NK-92 (cell line): ENCODE data around the gene TM2D1.
A peak's percentile ranks its signal among the peaks of the same experiment; 100 is the strongest.
"Not testable (repeated sequence)": the region's sequence is repeated elsewhere in the genome, so short reads cannot be mapped to it uniquely, and the experiment has no call there.

Experiments
- DNase-seq: peaks from one replicate; lab custom pipeline; 2025; ENCODE audit not compliant: unreplicated experiment; lab: John Stamatoyannopoulos, UW

Gene TM2D1

GRCh38 chr1:61724813-61725694, at the start of gene TM2D1:
Gene TM2D1 (minus strand): TSS chr1:61725141. CDS start chr1:61725120, 21 bp downstream.
- DNase-seq: peak; percentile 30

- DNase-seq: no peak
These were observed 45.2 kb upstream of the TM2D1 start for GRCh38 chr1:61770131-61770530.

DNA sequence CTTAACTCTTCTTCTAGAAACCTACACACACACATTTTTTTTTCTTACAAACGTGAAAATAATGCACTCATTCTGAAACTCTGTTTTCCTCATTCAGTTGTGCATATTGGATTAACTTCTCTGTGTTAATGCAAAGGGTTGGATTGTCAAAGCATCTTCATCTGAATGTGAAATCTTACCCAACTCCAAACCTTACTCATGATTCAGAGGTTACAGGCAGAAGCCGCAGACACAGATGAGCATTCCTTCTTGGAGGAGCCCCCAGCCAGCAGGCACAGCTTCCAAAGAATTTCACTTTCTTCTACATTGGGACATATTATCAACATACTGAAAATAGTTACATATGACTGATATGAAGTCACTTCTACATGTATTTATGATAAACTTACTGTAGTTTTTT, 33.0 kb upstream of the TM2D1 start:
- DNase-seq: no peak

DNA sequence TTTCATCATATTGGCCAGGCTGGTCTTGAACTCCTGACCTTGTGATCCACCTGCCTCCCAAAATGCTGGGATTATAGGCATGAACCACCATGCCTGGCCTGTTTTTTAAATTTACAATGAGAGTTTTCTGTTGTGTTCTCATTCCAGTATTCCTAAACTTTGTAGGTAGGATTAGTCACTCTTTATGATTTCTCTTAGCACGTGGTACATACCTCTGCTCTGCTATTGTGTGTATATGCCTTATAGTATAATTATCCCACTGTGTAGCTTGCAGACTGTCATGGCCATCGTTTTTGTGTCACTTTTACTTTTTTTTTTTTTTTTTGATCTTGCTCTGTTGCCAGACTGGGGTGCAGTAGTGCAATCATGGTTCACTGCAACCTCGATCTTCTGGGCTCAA, 31.8 kb upstream of the TM2D1 start:
- no peak for DNase-seq

GRCh38 chr1:61754545-61754944, 29.6 kb upstream of the TM2D1 start:
- DNase-seq: no peak

- no peak for DNase-seq
These were observed 29.1 kb upstream of the TM2D1 start for GRCh38 chr1:61753998-61754508.

GRCh38 chr1:61752921-61753389, 28.0 kb upstream of the TM2D1 start:
- DNase-seq: no peak

GRCh38 chr1:61749574-61749973, 24.6 kb upstream of the TM2D1 start:
- DNase-seq: no peak

DNA sequence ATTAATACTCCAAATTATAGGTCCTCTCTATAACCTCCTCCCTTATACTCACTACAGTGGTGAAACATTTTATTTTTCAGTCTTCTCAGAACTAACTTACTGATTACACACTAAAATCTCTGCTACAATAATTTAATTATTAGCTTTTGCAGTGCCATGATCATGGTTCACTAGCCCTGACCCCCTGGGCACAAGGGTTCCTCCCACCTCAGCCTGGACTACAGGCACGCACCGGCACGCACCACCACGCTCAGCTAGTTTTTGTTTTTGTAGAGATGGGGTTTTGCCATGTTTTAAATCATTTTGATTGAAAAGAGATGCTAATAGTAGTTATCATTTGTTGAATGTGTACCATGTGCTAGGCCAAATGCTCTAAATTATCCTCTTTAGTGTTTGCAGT, 23.6 kb upstream of the TM2D1 start:
- no peak for DNase-seq

GRCh38 chr1:61746813-61747212, 21.9 kb upstream of the TM2D1 start:
- DNase-seq: no peak

DNA sequence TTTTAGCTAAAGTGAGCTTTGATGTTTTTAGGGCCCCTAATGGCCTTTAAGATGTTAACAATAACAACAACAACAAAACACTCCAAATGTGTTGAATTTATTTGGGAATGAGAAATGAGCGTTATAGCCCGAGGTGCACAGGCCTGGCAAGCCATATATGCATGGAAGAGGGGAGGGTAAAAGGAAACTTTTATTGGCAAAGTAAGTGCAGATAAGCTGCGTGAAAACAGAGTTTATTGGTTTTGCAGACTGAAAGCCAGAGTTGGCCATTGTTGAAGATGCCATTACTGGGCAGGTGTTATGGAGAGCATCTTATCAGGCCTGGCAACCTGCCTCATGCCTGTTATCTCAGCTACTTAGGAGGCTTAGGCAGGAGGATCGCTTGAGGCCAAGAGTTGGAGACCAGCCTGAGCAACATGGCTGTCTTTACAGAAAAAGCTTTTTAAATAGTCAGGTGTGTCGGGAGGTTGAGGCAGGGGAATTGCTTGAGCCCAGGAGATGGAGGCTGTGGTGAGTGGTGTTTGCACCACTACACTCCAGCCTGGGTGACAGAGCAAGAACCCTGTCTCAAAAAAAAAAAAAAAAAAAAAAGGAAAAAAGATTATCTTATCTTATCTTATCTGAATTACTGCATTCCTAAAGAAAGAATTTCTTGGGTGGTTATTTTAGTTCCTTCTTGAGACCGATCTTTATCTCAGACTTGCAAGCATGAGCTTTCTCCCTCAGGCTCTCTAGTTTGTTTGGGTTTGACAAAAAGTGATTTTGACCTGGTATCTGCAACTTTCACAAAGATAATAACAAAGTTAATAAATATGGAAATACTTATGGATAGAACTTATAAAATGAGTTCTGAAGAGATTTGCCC, 19.0 kb upstream of the TM2D1 start:
- DNase-seq: no peak

- no peak for DNase-seq
These were observed 18.4 kb upstream of the TM2D1 start for GRCh38 chr1:61743431-61743705.

DNA sequence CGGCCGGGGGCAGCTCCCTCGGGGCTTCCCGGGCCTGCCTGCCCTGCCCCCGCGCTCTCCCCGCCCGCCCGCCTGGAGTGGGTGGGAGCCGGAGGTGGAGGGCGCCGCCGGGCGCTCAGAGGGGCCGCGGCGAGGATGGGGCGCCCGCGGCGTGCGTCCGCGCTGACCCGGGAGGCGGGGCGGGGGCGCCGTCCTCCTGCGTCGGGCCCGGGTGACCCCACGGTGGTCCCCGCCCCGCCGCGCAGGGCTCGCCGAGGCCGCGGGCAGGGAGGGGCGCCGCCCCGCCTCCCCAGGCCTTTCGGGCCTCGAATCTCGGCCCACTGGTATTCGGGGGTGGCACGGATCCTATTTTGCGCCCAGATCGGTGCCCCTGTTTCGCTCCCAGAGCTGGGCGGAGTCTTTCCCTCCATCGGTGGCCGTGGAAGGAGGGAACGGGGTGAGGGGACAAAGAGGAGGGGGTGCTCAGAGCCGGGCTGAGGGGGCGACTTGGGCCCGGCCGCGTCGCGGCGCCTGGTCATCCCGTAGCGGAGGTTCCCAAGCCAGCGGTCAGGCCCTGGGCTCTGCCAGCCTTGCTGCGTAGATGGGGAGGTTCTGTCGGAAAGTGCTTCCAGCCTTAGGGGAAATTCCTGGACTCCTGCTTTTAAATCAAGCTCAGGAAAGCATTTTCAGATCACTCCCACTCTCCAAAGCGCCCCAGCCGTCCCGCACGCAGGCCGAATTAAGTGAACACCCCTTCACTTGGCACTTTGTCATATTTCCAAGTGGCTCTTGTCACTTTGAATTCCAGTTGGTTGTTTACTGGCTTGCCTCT, 17.9 kb upstream of the TM2D1 start:
- DNase-seq: no peak

- DNase-seq: no peak
These were observed 17.0 kb upstream of the TM2D1 start, which contains the start of gene PATJ for GRCh38 chr1:61741711-61742619. Gene PATJ (plus strand): TSS chr1:61742480. CDS start chr1:61762893, 20,413 bp downstream.

GRCh38 chr1:61740751-61741700, 16.1 kb upstream of the TM2D1 start:
- DNase-seq: no peak

DNA sequence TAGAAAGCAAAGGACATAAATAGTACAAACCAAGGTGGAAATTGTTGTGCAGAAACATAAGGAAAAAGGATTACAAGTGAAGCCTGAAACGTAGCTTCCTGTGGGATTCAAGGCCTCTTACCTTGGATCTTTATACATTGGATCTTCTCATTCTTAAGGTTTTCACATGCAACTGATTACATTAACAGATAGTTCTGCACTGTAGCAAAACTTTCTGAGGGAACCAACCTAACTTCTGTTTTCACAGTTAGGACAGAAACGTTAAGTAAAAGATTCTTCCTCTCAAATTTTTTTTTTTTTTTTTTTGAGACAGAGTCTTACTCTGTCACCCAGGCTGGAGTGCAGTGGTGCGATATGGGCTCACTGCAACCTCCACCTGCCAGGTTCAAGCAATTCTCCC, 7.8 kb upstream of the TM2D1 start:
- no peak for DNase-seq

- DNase-seq: not testable (repeated sequence)
These were observed 5.7 kb upstream of the TM2D1 start for GRCh38 chr1:61730679-61731078.

DNA sequence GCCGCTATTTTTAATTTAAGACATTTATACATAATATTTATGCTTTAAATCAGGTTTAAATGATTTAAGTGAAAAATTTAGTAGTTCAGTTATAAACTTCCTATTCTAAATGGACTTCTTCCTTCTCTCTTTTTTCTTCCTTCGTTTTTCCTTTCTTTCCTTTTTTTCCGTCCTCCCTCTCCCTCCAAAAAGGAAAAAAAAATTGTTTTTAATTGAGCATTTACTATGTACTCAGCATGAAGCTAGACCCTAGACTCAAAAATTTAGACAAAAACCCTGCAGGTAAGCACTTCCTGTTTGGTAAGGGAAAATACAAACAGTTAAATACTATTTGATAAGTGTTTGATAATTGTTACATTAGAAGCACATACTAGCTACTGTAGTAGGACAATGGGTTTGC, 2.6 kb upstream of the TM2D1 start:
- no peak for DNase-seq

DNA sequence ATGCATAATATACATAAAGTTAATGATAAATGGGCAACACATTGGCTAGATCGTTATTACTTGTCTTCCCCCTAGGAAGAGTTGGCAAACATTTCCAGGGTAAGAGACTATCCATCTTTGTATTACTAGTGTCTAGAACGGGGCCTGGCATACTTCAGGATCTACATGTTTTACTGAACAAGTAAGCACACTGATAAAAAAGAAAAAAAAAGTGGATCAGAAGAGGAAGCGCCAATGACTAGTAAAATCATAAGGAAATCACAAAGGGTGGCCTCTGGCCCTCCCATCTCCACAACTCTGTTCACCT, 482 bp downstream of the TM2D1 start:
- no peak for DNase-seq
